ENCODE results near the gene NR6A1.

The NR6A1 gene

GRCh38 chr9:124497441-124497840 is 273.7 kb downstream of the NR6A1 start:
- FAIRE-seq: no peak
- no peak for TF ChIP-seq CTCF (IDR thresholded peaks at IDR 0.05; ENCODE audit: insufficient read depth, missing control alignments)
- no peak for DNase-seq (ENCODE audit: insufficient read length, low spot score)

- no peak for FAIRE-seq
- TF ChIP-seq CTCF (IDR thresholded peaks at IDR 0.05; ENCODE audit: insufficient read depth, missing control alignments): no peak
- no peak for DNase-seq (ENCODE audit: insufficient read length, low spot score)
These were observed 274.6 kb downstream of the NR6A1 start for GRCh38 chr9:124496463-124496862.

GRCh38 chr9:124496075-124496449 is 275.0 kb downstream of the NR6A1 start:
- TF ChIP-seq CTCF (IDR thresholded peaks at IDR 0.05; ENCODE audit: insufficient read depth, missing control alignments): no peak
- DNase-seq (ENCODE audit: insufficient read length, low spot score) (no peak), FAIRE-seq (no peak)

- no peak for TF ChIP-seq CTCF (IDR thresholded peaks at IDR 0.05; ENCODE audit: insufficient read depth, missing control alignments)
- FAIRE-seq: no peak
- no peak for DNase-seq (ENCODE audit: insufficient read length, low spot score)
These were observed 275.7 kb downstream of the NR6A1 start for GRCh38 chr9:124495126-124496074.

GRCh38 chr9:124493794-124494479 is 277.2 kb downstream of the NR6A1 start:
- no peak for FAIRE-seq
- no peak for DNase-seq (ENCODE audit: insufficient read length, low spot score)
- TF ChIP-seq CTCF (IDR thresholded peaks at IDR 0.05; ENCODE audit: insufficient read depth, missing control alignments): no peak

- FAIRE-seq (no peak), DNase-seq (ENCODE audit: insufficient read length, low spot score) (no peak)
- no peak for TF ChIP-seq CTCF (IDR thresholded peaks at IDR 0.05; ENCODE audit: insufficient read depth, missing control alignments)
These were observed 277.9 kb downstream of the NR6A1 start for GRCh38 chr9:124493218-124493617.

GRCh38 chr9:124492818-124493217 is 278.3 kb downstream of the NR6A1 start:
- DNase-seq (ENCODE audit: insufficient read length, low spot score): no peak
- no peak for TF ChIP-seq CTCF (IDR thresholded peaks at IDR 0.05; ENCODE audit: insufficient read depth, missing control alignments)
- FAIRE-seq: no peak
